Measurements from ENCODE around the gene LAMA3. TPM values are rescaled to one million over a fixed set of nuclear protein-coding genes. Genes with fewer than 3 reads are reported as not detected.

Gene LAMA3
- total RNA-seq, 1 experiment from 2014 or later: 0.44 TPM

GRCh38 chr18:23998018-23998417 lies 308.8 kb downstream of the LAMA3 start:
- peak; percentile 57 for DNase-seq (ENCODE audit: low spot score)
- in situ Hi-C loops (cut with HindIII; ENCODE audit: low sequenced_read_pairs): no loop called here

- in situ Hi-C loops (cut with HindIII; ENCODE audit: low sequenced_read_pairs): no loop called here
- DNase-seq (ENCODE audit: low spot score): peak; percentile 16
These were observed 309.6 kb downstream of the LAMA3 start for GRCh38 chr18:23998820-23999219.

- DNase-seq (ENCODE audit: low spot score): no peak
- in situ Hi-C loops (cut with HindIII; ENCODE audit: low sequenced_read_pairs): no loop called here
These were observed 311.6 kb downstream of the LAMA3 start for GRCh38 chr18:24000613-24001490.

GRCh38 chr18:24002479-24002878 lies 313.2 kb downstream of the LAMA3 start:
- no peak for DNase-seq (ENCODE audit: low spot score)
- in situ Hi-C loops (cut with HindIII; ENCODE audit: low sequenced_read_pairs): no loop called here

- no peak for DNase-seq (ENCODE audit: low spot score)
- in situ Hi-C loops (cut with HindIII; ENCODE audit: low sequenced_read_pairs): no loop called here
These were observed 314.0 kb downstream of the LAMA3 start for GRCh38 chr18:24003288-24003687.

- in situ Hi-C loops (cut with HindIII; ENCODE audit: low sequenced_read_pairs): no loop called here
- no peak for DNase-seq (ENCODE audit: low spot score)
These were observed 314.8 kb downstream of the LAMA3 start for GRCh38 chr18:24003903-24004640.

Other genes with a start within 250 kb of the LAMA3 start
- gene RIOK3, start 236.2 kb upstream of the LAMA3 start, total RNA-seq (2014; rRNA removed; shearing (Covaris generic)): 27.3 and 50.2 TPM in 2 replicates
- gene RMC1, start 185.9 kb upstream of the LAMA3 start, total RNA-seq (2014; rRNA removed; shearing (Covaris generic)): 12.9 and 18.5 TPM in 2 replicates
- gene NPC1, start 102.9 kb upstream of the LAMA3 start, total RNA-seq (2014; rRNA removed; shearing (Covaris generic)): 24.3 and 31.8 TPM in 2 replicates
- not detected in 2 replicates for gene ANKRD29, start 26.5 kb upstream of the LAMA3 start, total RNA-seq (2014; rRNA removed; shearing (Covaris generic))